IPS DF 6.9 (cell line): Measurements from ENCODE around the gene ZBP1.

ENCODE experiments used
- DNase-seq: peaks from one replicate; pipeline ENCODE4 v3.0.0-alpha.2; 2013; ENCODE audit warnings: low read depth, low spot score
- H3K27ac ChIP-seq: one replicate; pipeline ENCODE4 v1.5.1; 2013; ENCODE audit warnings: low read length, control low read depth
- H3K27me3 ChIP-seq: 2 replicates; pipeline ENCODE4 v1.6.1; 2013; ENCODE audit warnings: mild to moderate bottlenecking, low read length; ENCODE audit not compliant: control insufficient read depth, insufficient read depth
- H3K36me3 ChIP-seq: 2 replicates; pipeline ENCODE4 v1.6.1; 2013; ENCODE audit warnings: low read length; ENCODE audit not compliant: control insufficient read depth, insufficient read depth
- H3K4me1 ChIP-seq: 2 replicates; pipeline ENCODE4 v1.6.1; 2013; ENCODE audit warnings: low read length; ENCODE audit not compliant: control insufficient read depth, insufficient read depth
- H3K4me3 ChIP-seq: 2 replicates; pipeline ENCODE4 v1.5.1; 2013; ENCODE audit warnings: mild to moderate bottlenecking, low read length
- H3K9me3 ChIP-seq: 2 replicates; pipeline ENCODE4 v1.6.1; 2013; ENCODE audit warnings: low read length, inconsistent platforms; ENCODE audit not compliant: control insufficient read depth, insufficient read depth
- WGBS: extraction: QIAGEN DNeasy Blood & Tissue Kit; methylation state at CpG from one replicate; pipeline ENCODE4 v1.1.7; 2013; ENCODE audit warnings: mixed read lengths, missing lambda C conversion rate; ENCODE audit not compliant: insufficient read length, insufficient coverage; 5-methylcytosine and 5-hydroxymethylcytosine counted together

ZBP1 gene

DNA sequence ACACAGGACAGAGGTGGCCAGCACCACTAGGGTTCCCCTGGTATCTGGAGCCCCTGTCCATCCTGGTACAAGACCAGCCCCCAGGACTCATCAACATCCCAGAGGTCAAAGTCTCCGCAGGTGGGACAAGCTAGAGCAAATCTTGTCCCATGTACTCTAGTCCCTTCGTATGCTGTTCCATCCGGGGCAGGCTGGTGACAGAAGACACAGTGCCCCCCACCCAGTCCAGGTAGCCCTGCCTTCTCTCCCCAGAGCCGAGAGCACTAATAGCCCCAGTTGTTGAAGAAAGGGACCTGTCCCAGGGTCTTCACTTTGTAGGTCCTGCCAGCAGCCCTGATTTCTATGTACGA lies 38.2 kb downstream of the ZBP1 start:
- H3K4me3 ChIP-seq, result no peak overlapping the region
- peaks cover 1% of the 10 kb centered on the region; the same call in 1 of the 2 replicates for H3K4me1 ChIP-seq
- no peaks in the 10 kb centered on the region for H3K27me3 ChIP-seq
- no peak overlapping the region for H3K27ac ChIP-seq
- no peak for DNase-seq
- no CpG with 5 or more reads among the region's 5 CpGs for whole genome bisulfite sequencing
- no peaks in the 10 kb centered on the region for H3K36me3 ChIP-seq
- H3K9me3 ChIP-seq, result no peaks in the 10 kb centered on the region

DNA sequence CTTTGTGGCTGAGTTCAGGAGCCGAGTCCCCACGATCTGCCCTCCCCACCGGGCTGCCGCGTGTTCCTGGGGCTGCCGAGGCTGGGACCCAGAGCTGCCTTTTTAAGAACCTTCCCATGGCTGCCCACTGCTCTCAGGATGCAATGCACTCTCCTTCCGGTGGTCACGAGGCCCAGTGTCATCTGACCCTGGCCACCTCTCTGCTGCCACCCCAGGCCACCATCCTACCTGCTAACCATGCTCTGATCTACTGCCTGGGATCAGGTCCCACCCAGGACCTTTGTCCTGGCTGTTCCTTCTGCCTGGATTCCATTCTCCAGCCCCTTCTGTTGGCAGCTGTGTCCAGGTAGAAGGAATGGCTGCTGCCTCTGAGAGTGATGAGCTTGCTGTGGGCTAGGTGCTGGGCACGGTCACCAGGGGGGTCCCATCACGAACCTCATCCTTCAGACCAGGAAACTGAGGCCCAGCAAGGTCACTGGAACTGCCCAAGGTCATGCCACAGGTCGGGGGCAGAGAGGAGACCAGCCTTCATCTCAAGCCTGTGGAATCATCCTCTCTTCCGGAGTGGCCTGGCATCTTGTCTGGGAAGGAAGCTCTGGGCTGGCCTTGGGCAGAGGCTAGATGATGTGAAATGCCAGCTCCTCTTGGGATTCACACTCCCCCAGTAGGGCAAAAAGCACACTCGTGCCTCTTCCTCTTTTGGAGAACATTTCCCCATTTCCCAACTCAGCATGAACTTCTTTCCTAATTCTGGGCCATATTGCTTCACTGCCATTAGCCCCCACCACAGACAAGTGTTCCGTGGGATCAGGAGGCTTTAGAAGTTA lies 38.8 kb downstream of the ZBP1 start:
- Histone ChIP-seq H3K9me3 (no peaks in the 10 kb centered on the region), H3K4me1 (peaks cover 1% of the 10 kb centered on the region; the same call in 1 of the 2 replicates), H3K27me3 (no peaks in the 10 kb centered on the region), H3K4me3 (no peak overlapping the region), H3K27ac (no peak overlapping the region), H3K36me3 (no peaks in the 10 kb centered on the region)
- WGBS, result no CpG with 5 or more reads among the region's 14 CpGs
- no peak for DNase-seq

DNA sequence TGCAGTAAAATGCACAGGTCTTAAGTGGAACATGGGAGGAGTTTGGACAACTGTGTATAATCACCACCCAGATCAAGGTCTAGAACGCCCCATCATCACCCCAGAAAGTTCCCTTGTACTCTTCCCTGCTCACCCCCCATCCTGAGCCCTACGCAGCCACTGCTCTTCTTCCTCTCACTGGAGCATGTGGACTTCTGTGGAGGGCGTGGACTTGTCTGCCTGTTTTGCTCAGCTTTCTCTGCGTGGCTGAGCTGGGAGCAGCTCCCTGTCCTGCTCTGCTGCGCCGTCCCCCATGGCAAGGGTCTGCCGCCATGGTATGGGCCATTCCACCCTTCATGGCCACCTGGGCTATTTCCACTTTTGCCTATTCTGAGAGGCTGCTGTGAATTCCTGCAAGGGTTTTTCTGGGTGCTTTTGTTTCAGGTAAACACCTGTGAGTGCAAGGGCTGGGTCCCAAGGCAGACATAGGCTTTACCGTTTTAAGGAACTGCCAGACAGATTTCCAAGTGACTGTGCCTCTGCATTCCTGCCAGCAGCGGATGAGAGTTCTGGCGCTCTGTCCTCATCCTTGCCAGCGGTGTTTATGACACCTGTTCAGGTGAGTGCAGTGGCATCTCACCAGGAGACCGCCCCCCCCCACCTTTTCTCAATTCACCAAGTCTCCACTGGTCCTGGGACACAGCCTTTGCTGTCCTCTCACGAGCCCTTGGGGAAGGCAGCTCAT lies 39.6 kb downstream of the ZBP1 start:
- Histone ChIP-seq H3K4me1 (no peaks in the 10 kb centered on the region; the same call in 1 of the 2 replicates), H3K36me3 (no peaks in the 10 kb centered on the region), H3K9me3 (no peaks in the 10 kb centered on the region), H3K27me3 (no peaks in the 10 kb centered on the region), H3K4me3 (no peak overlapping the region), H3K27ac (no peak overlapping the region)
- no peak for DNase-seq
- WGBS, result no CpG with 5 or more reads among the region's 13 CpGs

DNA sequence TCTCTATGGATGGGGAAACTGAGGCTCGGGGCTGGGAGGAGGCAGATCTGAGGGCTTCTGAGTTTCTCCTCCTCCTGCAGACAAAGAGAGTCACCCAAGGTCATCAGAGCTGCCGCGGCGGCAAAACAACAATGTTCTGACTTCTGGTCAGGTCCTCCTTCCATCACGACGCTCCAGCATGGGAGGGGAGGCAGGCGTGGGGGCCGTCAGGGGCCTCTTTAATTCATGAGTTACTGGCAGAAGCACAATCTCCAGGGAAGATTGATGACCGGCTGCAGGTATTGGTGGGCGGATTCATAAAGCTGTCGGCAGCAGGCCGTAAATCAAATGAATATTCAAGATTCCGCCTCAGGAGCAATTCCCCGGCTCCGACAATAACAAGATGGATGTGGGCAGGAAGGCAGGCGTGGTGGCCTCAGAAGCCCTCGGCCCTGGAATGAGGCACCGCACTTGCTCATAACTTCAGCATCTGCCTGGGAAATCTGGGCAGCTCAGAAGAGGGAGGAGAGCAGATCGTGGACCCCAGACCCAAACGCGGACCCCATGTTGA lies 40.3 kb downstream of the ZBP1 start:
- WGBS, result no CpG with 5 or more reads among the region's 21 CpGs
- no peaks in the 10 kb centered on the region for H3K27me3 ChIP-seq

DNA sequence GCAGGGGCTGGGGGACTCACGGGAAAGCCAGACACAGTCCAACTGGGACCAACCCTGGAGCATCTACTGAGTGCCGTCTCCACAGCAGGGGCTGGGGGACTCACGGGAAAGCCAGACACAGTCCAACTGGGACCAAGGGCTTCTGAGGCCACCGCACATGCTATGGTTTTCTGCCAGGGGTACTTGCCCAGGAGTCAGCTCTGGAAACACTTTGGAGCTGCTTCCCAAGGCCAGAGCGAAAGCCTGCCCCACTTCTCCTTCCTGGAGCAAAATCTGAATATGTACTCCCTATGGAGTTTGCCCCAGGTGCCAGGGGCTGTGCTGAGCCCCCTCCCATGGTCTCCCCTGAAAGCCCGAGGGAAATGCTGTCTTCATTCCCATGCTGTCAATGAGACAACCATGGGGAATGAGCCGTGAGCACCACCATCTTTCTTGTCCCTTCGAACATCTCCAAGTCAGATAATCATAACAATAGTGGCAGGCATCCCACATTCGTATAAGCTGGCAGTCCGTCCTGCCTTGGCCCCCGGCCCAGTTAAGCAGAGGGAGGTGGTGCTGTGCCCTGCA lies 40.8 kb downstream of the ZBP1 start:
- H3K9me3 ChIP-seq, result no peaks in the 10 kb centered on the region
- H3K27ac ChIP-seq, result no peak overlapping the region
- no peaks in the 10 kb centered on the region for H3K36me3 ChIP-seq
- H3K4me3 ChIP-seq, result no peak overlapping the region
- WGBS, result no CpG with 5 or more reads among the region's 11 CpGs
- no peak for DNase-seq
- H3K27me3 ChIP-seq, result no peaks in the 10 kb centered on the region
- H3K4me1 ChIP-seq, result no peaks in the 10 kb centered on the region; the same call in 1 of the 2 replicates

More for the DNA sequence above, 40.3 kb downstream of the ZBP1 start:
- Histone ChIP-seq H3K4me1 (no peaks in the 10 kb centered on the region; the same call in 1 of the 2 replicates), H3K36me3 (no peaks in the 10 kb centered on the region), H3K4me3 (no peak overlapping the region), H3K27ac (no peak overlapping the region), H3K9me3 (no peaks in the 10 kb centered on the region)
- DNase-seq, result no peak

DNA sequence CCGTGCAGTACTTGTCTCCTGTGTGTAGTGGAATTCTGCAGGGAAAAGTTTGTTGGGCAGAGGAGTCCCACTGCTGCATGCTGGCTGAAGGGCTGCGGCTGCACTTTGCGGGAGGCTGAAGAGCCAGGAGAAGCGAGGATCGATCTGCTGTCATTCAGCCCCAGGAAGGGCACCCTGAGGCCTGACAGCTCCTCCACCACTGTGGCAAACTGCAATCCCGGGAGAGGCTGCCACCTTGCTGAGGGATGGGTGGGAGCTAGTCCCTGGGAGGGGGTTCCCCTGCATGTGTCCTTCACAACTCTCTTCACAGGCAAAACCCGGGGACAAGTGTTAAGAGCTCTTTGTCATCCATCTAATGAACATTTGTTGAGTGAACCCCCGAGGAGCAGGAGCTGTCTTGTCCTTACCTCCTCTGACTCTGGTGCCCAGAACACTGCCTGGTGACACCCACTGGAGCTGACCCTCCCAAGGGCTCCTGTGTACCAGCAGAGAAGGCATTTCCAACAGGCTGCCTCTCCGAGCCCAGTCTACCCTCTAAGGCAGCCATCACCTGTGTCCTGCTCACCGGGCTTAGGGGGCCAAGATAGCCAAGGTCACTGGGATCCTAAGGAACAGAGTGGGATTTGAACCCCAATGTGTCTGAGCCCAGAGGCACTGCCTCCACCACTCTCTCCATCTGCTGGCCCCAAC lies 41.6 kb downstream of the ZBP1 start:
- Histone ChIP-seq H3K4me3 (no peak overlapping the region), H3K27ac (no peak overlapping the region), H3K9me3 (no peaks in the 10 kb centered on the region), H3K36me3 (no peaks in the 10 kb centered on the region), H3K27me3 (no peaks in the 10 kb centered on the region), H3K4me1 (no peaks in the 10 kb centered on the region; the same call in 1 of the 2 replicates)
- DNase-seq, result no peak
- WGBS, result no CpG with 5 or more reads among the region's 10 CpGs

DNA sequence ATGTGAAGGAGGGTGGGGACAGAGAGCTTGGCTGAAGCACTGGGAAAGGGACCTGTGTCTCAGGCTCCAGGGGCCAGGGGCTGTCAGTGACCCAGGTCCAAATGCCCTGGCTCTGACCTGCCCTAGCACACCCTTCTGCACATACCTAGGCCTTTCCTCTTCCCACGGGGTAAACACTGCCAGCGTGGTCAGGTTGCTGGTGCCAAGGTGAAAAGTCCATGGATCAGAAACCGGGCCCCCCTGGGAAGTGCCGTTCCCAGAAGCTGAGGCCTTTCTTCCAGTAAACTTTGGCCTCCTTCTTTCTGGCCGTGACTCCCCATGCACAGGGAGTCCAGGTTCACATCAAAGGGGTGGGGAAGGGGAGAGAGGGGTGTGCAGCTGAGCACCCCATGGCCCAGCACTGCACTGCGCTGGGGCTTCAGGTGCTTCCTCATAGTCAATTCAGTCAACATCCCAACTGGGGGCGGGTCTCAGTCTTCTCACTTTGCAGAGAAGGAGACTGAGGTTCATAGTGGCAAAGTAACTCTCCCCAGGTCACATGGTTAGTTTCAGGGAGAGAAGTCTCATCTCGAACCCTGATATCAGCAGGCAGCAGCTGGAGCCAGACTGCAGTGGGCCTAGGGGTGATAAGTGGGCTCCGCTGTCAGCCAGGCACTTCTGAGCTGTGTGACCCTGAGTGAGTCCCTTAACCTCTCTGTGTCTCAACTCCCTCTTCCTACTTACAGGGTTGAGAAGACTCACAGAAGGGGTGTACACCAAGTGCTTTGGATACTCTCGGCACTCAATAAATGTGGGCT lies 42.3 kb downstream of the ZBP1 start:
- no peaks in the 10 kb centered on the region for H3K27me3 ChIP-seq
- no peaks in the 10 kb centered on the region for H3K36me3 ChIP-seq
- no peaks in the 10 kb centered on the region; the same call in none of the 2 replicates for H3K4me1 ChIP-seq
- WGBS, result no CpG with 5 or more reads among the region's 10 CpGs
- no peak overlapping the region for H3K4me3 ChIP-seq
- no peak overlapping the region for H3K27ac ChIP-seq
- no peaks in the 10 kb centered on the region for H3K9me3 ChIP-seq
- DNase-seq, result no peak

DNA sequence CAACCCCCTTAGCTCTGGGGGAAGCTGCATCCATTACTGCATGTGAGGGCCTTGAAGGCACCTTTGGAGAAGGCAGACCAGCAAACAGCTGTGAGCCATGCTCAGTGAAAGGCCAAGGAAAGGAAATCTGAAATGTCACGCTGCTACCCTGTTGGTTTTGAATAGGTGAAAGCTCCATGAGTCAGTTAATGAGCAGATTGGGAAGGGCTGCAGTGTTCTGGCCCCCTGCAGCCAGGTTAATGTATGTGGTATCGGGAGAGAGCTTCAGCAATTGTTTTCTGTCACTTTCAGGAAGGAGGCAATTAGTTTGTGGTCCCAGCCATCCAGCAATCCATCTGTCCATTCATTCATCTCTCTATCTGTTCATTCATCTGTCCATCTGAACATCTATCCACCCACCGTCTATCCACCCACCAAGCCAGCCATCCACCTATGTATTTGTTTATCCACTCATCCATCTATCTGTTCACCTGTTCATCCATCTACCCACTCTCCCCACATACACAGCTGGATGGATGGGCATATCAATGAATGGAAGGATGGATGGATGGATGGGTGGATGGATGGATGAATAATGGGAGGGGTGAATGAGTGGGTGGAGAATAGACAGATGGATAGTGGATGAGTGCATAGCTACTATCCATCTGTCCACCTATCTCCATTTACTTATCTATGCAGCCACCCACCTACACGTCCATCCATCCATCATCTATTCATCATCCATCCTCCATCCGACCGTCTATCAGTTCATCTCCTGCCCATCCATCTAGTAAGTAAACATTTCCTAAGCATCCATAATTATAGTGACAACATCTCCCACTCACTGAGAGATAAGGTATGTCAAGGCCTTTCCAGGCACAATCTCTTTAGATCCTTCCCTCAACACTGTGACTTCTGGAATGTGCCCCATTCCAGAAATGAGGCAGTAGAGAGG lies 43.3 kb downstream of the ZBP1 start:
- Histone ChIP-seq H3K4me3 (no peak overlapping the region), H3K4me1 (no peaks in the 10 kb centered on the region; the same call in none of the 2 replicates), H3K27me3 (no peaks in the 10 kb centered on the region), H3K27ac (no peak overlapping the region), H3K36me3 (no peaks in the 10 kb centered on the region), H3K9me3 (no peaks in the 10 kb centered on the region)
- 100% methylated on average over 3 of the region's 6 CpGs for WGBS
- DNase-seq, result no peak

DNA sequence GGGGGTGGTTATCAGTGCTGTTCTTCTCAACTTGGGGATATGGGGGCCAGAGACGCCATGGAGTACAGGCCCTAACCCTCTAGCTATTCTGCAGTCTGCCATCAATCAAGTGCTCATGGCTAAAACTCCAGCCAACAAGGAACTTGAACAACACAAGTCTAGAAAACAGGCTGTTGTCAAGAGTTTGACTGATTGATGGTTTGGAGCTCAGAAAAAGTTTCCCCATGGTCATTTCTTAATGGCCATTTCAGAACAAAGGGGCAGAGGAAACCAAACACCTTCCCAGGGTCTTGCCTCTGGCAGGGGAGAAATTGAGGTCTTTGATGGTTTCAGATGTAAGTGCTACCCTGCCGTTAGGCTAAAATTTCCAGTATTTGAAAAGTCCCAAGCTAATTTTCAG lies 44.2 kb downstream of the ZBP1 start:
- H3K9me3 ChIP-seq, result no peaks in the 10 kb centered on the region
- H3K36me3 ChIP-seq, result no peaks in the 10 kb centered on the region
- no CpG with 5 or more reads among the region's 2 CpGs for whole genome bisulfite sequencing
- H3K27me3 ChIP-seq, result no peaks in the 10 kb centered on the region
- DNase-seq, result no peak
- no peak overlapping the region for H3K4me3 ChIP-seq
- H3K4me1 ChIP-seq, result no peaks in the 10 kb centered on the region; the same call in none of the 2 replicates
- no peak overlapping the region for H3K27ac ChIP-seq
